GM21390 (cell line): ENCODE results near the gene CPA3.

Experiments used
- ATAC-seq: cut with Tn5 transposase; IDR thresholded peaks from one replicate; pipeline ENCODE4 v1.9.1; 2021; ENCODE audit not compliant: unreplicated experiment

The CPA3 gene

DNA sequence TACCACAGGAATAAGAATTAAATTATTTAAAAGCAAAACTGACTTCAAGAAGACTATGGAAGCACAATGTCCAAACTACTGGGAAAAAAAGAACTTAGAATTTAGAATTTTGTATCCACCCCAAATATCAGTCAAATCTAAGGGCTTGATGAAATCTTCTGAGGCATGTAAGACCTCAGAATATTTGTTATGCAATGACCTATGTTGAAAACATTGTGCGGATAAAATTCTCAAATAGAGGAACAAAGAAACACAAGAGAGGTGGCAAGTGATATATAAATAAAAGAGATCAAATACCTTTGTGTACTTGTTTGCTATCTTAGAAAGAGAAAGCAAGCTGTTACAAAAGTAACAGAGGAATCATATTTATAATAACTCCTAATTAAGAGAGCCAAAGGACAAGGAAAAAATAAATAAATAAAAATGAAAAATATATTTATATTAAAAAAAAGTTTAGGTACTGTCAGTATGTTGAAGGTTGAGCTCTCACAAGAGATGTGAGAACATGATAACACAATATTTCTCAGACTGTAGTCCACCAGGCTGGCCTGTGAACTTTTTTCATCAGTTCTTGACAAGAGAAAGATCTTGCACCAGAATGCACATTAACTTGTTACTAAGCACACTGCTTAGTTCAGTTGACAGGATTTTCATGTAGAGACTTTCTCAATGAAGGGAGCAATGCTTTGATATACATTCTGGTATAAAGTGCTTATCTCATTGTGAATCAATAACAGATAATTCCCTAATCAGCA is 50.0 kb downstream of the CPA3 start:
- ATAC-seq: no peak

DNA sequence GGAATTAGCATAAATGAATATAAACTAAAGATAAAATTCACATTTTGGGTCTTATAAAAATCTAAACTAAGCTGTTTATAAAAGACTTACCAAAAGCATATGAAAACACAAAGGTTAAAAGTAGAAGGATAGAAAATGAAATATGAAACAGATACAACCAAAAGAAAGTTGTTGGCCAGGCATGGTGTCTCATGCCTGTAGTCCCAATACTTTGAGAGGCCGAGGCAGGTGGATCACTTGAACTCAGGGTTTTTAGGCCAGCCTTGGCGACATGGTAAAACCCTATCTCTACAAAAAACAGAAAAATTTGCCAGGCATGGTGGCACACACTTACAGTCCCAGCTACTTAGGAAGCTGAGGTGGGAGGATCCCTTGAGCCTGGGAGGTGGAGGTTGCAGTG is 51.0 kb downstream of the CPA3 start:
- no peak for ATAC-seq

DNA sequence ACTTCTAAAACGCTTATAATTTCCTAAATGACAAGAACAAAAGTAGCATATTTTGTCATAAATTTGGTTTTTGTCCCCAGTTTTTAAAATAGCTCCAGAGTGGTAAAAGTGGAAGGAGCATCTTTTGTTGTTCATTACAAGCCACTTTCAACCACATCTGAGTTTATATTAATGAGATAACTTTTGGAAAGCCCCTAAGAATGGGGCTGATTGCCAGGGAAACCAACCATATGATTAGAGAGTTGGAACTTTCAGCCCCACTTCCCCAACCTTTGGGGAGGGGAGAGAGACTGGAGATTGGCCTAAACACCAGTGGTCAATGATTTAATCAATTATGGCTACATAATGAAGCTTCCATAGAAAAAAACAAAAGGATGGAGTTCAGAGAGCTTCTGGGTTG is 57.4 kb downstream of the CPA3 start:
- peak; percentile 35 for ATAC-seq

DNA sequence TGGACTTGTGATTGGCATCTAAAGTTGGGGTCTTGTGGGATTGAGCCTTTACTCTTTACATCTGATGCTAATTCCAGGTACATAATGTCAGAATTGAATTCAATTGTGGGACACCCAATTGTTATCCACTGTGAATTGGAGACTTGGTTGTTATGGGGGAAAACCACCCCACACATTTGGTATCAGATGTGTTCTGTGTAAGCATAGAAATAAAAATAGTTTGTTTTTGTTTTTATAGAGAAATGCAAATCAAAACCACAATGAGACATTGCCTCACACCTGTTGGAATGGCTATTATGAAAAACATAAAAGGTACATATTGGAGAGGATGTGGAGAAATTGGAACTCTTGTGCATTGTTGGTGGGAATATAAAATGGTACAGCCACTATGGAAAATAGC is 58.5 kb downstream of the CPA3 start:
- peak; percentile 54 for ATAC-seq

DNA sequence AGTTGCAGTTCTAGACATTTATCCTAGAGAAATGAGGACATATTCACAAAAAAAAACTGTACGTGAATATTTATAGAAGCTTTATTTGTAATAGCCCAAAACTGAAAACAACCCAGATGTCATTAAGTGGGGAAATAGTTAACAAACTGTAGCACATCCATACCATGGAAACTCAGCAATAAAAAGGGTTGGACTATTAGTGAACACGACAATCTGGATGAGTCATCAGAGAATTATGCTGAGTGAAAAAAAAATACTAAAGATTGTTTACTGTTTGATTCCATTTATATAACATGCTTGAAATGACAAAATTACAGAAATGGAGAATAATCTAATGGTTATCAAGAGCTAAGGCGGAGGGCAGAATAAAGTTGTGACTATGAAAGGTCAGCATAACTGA is 59.5 kb downstream of the CPA3 start:
- ATAC-seq: no peak

DNA sequence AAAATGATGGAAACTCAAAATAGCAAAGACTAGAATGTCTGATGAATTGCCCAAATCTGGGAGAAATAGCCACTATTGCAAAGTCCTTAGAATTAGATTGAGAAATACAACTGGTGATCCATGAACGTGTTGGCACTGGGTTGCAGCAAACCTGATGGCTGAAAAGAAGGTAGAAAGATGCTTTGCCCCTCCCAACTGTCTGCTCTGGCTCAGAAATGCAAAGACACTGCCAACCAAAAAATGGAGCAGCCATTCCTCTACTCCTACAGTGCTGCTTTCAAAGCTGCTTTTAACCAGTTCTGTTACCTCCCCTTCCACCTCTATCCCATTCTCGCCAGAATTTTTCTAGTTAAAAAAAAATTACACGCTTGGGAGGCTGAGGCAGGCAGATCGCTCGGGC is 60.7 kb downstream of the CPA3 start:
- ATAC-seq: no peak

DNA sequence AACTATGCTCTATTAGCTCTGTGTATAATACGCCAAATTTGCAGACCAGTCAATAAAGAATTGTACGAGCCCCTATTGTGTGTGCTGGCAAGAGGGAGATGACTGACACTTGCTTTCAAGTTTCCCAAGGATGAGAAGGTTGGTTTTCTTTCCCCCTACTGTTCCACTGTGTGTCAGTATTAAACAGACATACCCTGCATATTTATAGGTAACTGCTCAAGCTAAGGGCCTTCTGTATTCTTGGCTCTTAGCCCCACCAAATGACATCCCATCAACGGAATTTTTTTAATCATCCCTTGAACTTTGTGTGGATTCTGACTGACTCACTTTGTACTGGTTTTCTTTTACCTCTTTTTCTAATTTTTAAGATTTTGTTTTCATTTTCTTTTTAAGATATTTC is 65.7 kb downstream of the CPA3 start:
- no peak for ATAC-seq

DNA sequence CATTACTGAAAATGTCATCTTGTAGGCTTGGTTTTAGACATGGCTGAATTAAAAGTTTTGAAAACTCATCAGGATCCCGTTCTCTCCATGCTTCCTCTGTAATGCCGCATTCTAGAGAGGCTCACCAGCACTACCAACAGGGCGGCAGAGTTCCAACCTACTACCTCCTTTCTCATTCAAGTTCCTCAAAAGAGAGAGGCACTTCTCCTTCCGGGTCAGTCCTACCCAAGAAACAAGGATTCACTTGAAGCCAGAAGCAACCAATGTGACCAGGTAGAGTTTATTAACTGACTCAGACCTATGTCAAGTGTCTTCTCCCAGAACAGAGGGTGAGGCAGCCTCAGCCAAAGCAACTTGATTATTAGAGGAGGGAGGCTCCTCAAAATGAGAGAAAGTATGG is 66.5 kb downstream of the CPA3 start:
- no peak for ATAC-seq

DNA sequence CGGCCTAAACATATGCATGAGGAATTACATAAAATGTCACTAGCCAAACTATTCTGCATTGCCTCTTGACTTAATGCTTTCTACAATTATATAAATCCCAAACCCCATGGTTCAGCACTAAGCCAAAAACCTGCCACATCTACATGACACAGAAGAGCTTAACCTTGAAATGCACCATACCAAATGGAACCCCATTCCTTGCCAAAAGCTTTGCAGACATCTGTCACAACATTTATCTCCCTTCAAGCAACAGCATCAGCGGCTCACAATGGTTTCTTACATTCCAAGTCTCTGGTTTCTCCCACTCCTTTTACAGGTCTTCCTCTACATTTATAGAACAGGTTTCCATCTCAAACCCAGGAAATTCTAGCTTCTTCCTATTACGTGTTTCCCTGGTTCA is 67.9 kb downstream of the CPA3 start:
- ATAC-seq: no peak

DNA sequence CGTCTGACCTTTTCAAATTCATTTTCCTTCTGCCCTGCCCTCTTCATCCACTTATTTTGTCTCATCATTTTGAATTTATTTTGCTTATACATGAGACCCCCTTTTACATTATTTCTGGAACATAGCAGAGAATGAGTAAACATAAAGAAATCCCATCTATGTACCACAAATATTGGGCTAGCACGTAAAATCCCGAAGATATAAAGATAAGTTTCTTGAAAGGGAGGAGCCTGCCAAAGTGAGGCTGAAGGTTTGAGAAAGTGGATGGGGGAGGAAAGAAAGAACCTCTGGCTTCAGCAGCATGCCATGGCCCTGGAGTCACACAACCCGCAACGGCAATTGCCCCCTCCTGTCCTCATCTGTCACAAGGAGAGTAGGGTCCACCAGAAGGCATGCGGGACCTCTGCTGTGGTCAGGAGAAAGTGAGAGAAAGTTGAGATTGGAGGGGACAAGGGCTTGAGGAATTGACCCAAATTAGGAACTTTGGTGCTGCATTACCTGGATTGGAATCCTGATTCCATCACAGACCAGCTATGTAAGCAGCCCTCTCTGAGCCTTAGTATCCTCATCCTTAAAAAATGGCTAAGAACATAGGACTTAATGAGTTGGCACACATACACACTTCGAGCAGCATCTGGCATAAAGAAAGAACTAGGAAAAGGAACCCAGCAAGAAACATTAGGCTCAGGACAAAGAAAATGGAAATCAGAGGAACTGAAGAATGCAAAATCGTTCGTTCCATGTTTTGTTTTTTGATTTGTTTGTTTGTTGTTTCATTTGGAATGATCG is 72.6 kb downstream of the CPA3 start:
- no peak for ATAC-seq

DNA sequence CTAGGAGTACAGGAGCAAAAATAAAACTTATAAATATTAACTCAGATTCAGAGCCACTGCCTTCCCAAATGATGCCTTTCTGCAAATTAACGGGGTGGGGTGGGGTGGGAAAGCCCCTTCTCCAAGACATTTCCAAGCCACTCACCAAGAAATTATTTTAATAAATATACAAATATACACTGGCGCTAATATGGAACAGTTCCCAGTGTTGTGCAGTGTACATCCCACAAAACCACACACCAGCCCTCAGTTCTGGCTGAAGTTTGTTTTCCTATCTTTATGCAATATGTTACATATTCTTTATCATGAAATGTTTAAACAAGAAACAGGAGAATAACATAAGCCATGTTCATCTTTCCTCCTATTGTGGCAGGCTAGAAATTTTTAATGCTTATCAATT is 73.2 kb downstream of the CPA3 start:
- no peak for ATAC-seq

DNA sequence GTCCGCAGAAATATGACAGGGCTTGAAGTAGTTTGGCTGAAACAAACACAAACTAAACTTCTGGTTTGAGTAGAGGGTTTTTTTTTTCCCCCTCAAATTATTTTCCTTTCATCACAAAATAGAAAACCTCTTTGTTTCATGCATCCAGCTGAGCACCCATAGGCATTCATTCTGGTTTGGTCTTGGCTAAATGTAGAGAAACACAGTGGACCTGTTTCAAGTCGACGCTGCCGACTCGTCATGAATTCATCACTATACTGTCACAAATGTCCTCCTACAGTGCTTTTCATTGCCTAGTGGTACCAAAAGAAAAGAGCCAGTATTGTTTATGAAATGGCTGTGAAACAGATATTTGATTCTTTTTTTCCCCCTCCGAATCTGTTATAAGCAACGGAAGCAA is 73.8 kb downstream of the CPA3 start:
- no peak for ATAC-seq

DNA sequence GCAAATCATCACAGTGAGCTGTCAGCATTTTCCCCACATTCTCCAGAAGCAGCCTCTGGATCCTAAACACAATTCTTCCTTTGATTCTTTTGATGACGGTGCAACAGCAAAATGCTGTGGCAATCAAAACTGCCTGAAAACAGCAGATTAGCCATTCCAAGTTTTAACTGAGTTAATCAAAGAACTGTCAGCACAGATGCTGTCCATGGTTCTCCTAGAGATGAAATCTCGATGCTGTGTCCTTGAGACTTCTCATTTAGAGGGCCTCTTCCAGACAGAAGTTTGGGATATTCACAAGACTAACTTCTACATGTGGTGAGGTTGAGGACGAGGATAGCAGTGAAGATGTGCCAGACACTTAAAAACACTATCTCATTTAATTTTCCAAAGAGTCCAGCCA is 75.9 kb downstream of the CPA3 start:
- no peak for ATAC-seq

DNA sequence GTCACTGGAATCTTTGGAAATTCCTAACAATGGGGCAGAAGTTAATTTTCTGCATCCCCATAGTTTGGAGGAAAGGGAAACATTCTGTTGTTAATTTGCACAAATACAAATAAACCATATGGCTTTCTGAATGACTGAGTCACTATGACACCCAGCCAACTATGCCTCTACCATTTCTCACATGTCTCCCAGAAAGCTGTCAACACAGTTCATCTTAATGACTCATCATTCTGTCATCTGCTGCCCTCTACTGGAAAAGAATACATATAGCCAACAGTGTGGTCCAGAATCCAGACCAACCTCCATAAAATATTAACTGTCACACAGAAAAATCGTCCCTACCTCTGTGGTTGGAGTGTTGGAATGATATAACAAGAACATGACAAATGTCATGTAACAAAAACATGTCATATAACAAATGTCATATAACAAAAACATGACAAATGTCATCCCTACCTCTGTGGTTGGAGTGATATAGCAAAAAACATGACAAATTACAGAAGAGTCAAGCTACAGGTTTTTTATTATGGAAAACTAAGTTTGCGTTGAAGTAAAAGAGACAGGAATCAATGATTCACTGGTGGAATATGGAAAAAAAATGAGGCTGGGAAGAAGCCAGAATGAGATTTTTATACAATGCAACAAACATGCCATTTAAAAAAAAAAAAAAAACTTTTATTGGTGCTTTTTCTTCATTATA is 78.6 kb downstream of the CPA3 start:
- peak; percentile 95 for ATAC-seq

DNA sequence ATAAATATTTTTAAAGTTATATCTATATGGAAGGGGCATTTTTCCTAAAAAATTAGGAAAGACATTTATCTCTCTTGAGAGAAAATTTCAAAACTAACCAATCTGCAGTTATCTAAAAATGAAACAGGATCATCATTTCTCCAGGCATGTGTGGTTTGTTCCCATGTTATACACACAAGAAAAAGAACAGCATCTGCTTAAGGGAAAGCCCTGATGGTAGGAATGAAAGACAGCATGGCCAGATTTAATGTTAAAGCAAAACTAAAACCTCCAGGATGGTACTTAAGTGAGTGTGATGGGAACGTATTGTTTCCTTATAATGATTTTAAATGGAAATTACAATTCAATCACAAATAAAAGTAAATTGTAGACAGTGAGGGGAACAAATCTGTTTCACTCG is 80.0 kb downstream of the CPA3 start:
- ATAC-seq: no peak
